H9 (cell line): ENCODE measurements around the gene LTF. TPM values are rescaled to one million over a fixed set of nuclear protein-coding genes. Genes with fewer than 3 reads are reported as not detected.

Experiments
- DNase-seq: peaks from one replicate; pipeline ENCODE4 v3.0.0-alpha.2; 2017
- H2AFZ ChIP-seq: one replicate; pipeline ENCODE4 v1.6.1; 2013; ENCODE audit warnings: mild to moderate bottlenecking, low read length, control low read depth, moderate library complexity
- H2AK5ac ChIP-seq: 2 replicates; pipeline ENCODE4 v1.6.1; 2013; ENCODE audit warnings: low read length, control low read depth, mixed read lengths; ENCODE audit not compliant: insufficient read length
- H2BK120ac ChIP-seq: one replicate; pipeline ENCODE4 v1.6.1; 2013; ENCODE audit warnings: low read depth, mild to moderate bottlenecking, low read length, control low read depth, inconsistent platforms; ENCODE audit not compliant: poor library complexity, severe bottlenecking
- H2BK12ac ChIP-seq: 2 replicates; pipeline ENCODE4 v1.6.1; 2013; ENCODE audit warnings: low read length, control low read depth, mixed read lengths, low read depth; ENCODE audit not compliant: insufficient read length
- H2BK15ac ChIP-seq: 2 replicates; pipeline ENCODE4 v1.6.1; 2013; ENCODE audit warnings: low read depth, low read length, control low read depth
- H2BK20ac ChIP-seq: one replicate; pipeline ENCODE4 v1.6.1; 2013; ENCODE audit warnings: low read depth, mild to moderate bottlenecking, low read length, control low read depth, inconsistent platforms; ENCODE audit not compliant: poor library complexity, severe bottlenecking
- H2BK5ac ChIP-seq: 2 replicates; pipeline ENCODE4 v1.6.1; 2013; ENCODE audit warnings: low read length, control low read depth, mixed read lengths; ENCODE audit not compliant: insufficient read length
- H3K14ac ChIP-seq: 2 replicates; pipeline ENCODE4 v1.6.1; 2013; ENCODE audit warnings: low read length, control low read depth; ENCODE audit not compliant: insufficient read depth
- H3K18ac ChIP-seq: 2 replicates; pipeline ENCODE4 v1.6.1; 2013; ENCODE audit warnings: low read depth, mild to moderate bottlenecking, mixed read lengths, low read length, control low read depth; ENCODE audit not compliant: insufficient read length
- H3K23ac ChIP-seq: 2 replicates; pipeline ENCODE4 v1.6.1; 2013; ENCODE audit warnings: low read length, control low read depth, mixed read lengths, low read depth; ENCODE audit not compliant: insufficient read length
- H3K23me2 ChIP-seq: 2 replicates; pipeline ENCODE4 v1.6.1; 2013; ENCODE audit warnings: low read depth, mild to moderate bottlenecking, mixed read lengths, low read length, control low read depth; ENCODE audit not compliant: insufficient read length, poor library complexity, severe bottlenecking
- H3K27ac ChIP-seq: 2 replicates; pipeline ENCODE4 v1.5.1; 2013; ENCODE audit warnings: low read length, control low read depth, mixed read lengths, low read depth; ENCODE audit not compliant: insufficient read length
- H3K27me3 ChIP-seq: 2 replicates; pipeline ENCODE4 v1.6.1; 2013; ENCODE audit warnings: low read length, control low read depth, inconsistent platforms; ENCODE audit not compliant: insufficient read depth
- H3K4ac ChIP-seq: 2 replicates; pipeline ENCODE4 v1.6.1; 2013; ENCODE audit warnings: low read depth, mild to moderate bottlenecking, control low read depth, inconsistent platforms, low read length, moderate library complexity
- H3K4me1 ChIP-seq: 2 replicates; pipeline ENCODE4 v1.6.1; 2013; ENCODE audit warnings: low read length, control low read depth, inconsistent platforms; ENCODE audit not compliant: insufficient read depth
- H3K4me2 ChIP-seq: 2 replicates; pipeline ENCODE4 v1.6.1; 2013; ENCODE audit warnings: low read length, control low read depth, mixed read lengths; ENCODE audit not compliant: insufficient read length, insufficient read depth
- H3K56ac ChIP-seq: 2 replicates; pipeline ENCODE4 v1.6.1; 2013; ENCODE audit warnings: low read depth, mild to moderate bottlenecking, mixed read lengths, low read length, control low read depth; ENCODE audit not compliant: insufficient read length
- H3K79me1 ChIP-seq: 2 replicates; pipeline ENCODE4 v1.6.1; 2013; ENCODE audit warnings: low read depth, mild to moderate bottlenecking, moderate library complexity, low read length, control low read depth, inconsistent platforms; ENCODE audit not compliant: insufficient read depth, poor library complexity, severe bottlenecking
- H3K79me2 ChIP-seq: 2 replicates; pipeline ENCODE4 v1.6.1; 2013; ENCODE audit warnings: low read length, control low read depth, inconsistent platforms; ENCODE audit not compliant: insufficient read depth
- H3K9ac ChIP-seq: 2 replicates; pipeline ENCODE4 v1.6.1; 2013; ENCODE audit warnings: low read length, control low read depth, mixed read lengths; ENCODE audit not compliant: insufficient read length; ENCODE audit errors: extremely low read depth
- H3K9me3 ChIP-seq: one replicate; pipeline ENCODE4 v1.6.1; 2013; ENCODE audit warnings: low read depth, low read length, inconsistent platforms; ENCODE audit not compliant: control insufficient read depth
- H3T11ph ChIP-seq: one replicate; pipeline ENCODE4 v1.6.1; 2013; ENCODE audit warnings: mild to moderate bottlenecking, low read length, control low read depth, inconsistent platforms
- H4K20me1 ChIP-seq: one replicate; pipeline ENCODE4 v1.6.1; 2013; ENCODE audit not compliant: control insufficient read depth, insufficient read length, insufficient read depth
- H4K5ac ChIP-seq: 2 replicates; pipeline ENCODE4 v1.6.1; 2013; ENCODE audit warnings: low read depth, mild to moderate bottlenecking, mixed read lengths, low read length, control low read depth; ENCODE audit not compliant: insufficient read length
- H4K8ac ChIP-seq: replicated peaks from 2 replicates; pipeline ENCODE4 v1.6.1; 2013; ENCODE audit warnings: low read length, control low read depth, mixed read lengths, low read depth; ENCODE audit not compliant: insufficient read length
- H4K91ac ChIP-seq: 2 replicates; pipeline ENCODE4 v1.6.1; 2013; ENCODE audit warnings: low read depth, mild to moderate bottlenecking, moderate library complexity, mixed read lengths, low read length, control low read depth; ENCODE audit not compliant: insufficient read length
- H3K27ac Mint-ChIP-seq, 3 experiments: 2 replicates in 2 of 3; 3 replicates in 1 of 3; pipeline ENCODE4 v1.8.0; 2020 to 2021; ENCODE audit warnings: mixed read lengths in 3 of 3, mild to moderate bottlenecking in 1 of 3, moderate library complexity in 1 of 3
- H3K27me3 Mint-ChIP-seq: 2 replicates; pipeline ENCODE4 v1.8.0; 2021; ENCODE audit warnings: low read depth, mild to moderate bottlenecking, moderate library complexity, mixed read lengths
- H3K36me3 Mint-ChIP-seq, 3 experiments: 2 replicates in 2 of 3; 3 replicates in 1 of 3; pipeline ENCODE4 v1.8.0; 2020 to 2021; ENCODE audit warnings: low read depth in 3 of 3, mixed read lengths in 3 of 3; ENCODE audit not compliant: insufficient read depth in 1 of 3
- H3K4me1 Mint-ChIP-seq, 2 experiments: 2 replicates each; pipeline ENCODE4 v1.8.0; 2020; ENCODE audit warnings: mixed read lengths in 2 of 2
- H3K4me3 Mint-ChIP-seq, 2 experiments: 2 replicates in 1 of 2; 3 replicates in 1 of 2; pipeline ENCODE4 v1.8.0; 2020 to 2021; ENCODE audit warnings: mild to moderate bottlenecking in 2 of 2, mixed read lengths in 2 of 2, moderate library complexity in 1 of 2
- H3K9me3 Mint-ChIP-seq, 2 experiments: 2 replicates in 1 of 2; 3 replicates in 1 of 2; pipeline ENCODE4 v1.8.0; 2020; ENCODE audit warnings: mild to moderate bottlenecking in 2 of 2, mixed read lengths in 2 of 2, moderate library complexity in 1 of 2
- WGBS: extraction: QIAGEN DNeasy Blood & Tissue Kit; methylation state at CpG from one replicate; pipeline ENCODE4 v1.1.7; 2013; ENCODE audit warnings: missing lambda C conversion rate, low lambda C conversion rate, mixed read lengths; ENCODE audit not compliant: insufficient read length; ENCODE audit errors: extremely low coverage; 5-methylcytosine and 5-hydroxymethylcytosine counted together
- total RNA-seq: library from RNA; stranded (reverse); gene quantifications from 2 replicates; pipeline ENCODE4 v1.2.1, GENCODE V29; 2021
- TF ChIP-seq, protein P1 (sequence below): fragments of 200-600 bp; sonication (generic); conservative IDR thresholded peaks from 3 replicates; pipeline ENCODE4 v1.8.0; 2021; ENCODE audit warnings: antibody characterized with exemption, mild to moderate bottlenecking

The LTF gene
- total RNA-seq, 1 experiment from 2014 or later, result not detected

DNA sequence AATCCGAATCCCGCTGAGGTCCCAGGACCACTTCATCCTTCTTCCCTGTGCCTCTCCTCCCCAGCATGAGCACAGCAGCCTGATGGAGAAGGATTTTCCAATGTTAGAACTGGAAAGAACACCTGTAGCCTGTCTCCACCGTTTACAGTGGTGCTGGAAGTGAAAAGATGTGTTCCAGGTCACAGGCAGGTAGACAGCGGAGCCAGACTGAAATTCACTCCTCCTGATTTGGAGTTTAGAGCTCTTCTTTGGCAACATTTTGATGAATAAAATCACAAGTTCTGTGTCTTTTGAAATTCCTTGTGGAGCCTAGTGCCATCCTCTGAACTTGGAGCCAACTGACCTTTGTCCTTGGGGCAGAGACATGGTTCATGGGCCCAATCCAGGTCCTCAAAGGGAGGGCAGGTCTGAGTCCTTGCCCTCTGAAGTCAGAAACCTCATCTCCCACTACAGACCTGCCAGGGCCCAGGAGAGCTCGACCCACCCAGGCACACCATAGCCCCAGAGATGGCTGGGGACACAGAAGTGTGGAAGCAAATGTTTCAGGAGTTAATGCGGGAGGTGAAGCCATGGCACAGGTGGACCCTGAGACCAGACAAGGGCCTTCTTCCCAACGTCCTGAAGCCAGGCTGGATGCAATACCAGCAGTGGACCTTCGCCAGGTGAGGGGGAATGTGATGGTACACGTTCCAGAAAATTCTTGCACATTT is 33.0 kb upstream of the LTF start, which contains the start of gene RTP3:
Gene RTP3 (plus strand): TSS at position 421 of the 710 bp plus-strand sequence. CDS start 87 bp downstream, at position 508.
- Histone ChIP-seq H3K56ac (no peak within 1 kb of the TSS), H3K27me3 (no peaks in the 10 kb centered on the region), H2AK5ac (no peak within 1 kb of the TSS), H2AFZ (no peak within 1 kb of the TSS), H2BK15ac (no peak within 1 kb of the TSS), H3K79me2 (no peaks in the 10 kb centered on the region), H4K91ac (no peak within 1 kb of the TSS), H2BK120ac (no peak within 1 kb of the TSS), H2BK20ac (no peak within 1 kb of the TSS), H4K8ac (no peak within 1 kb of the TSS), H3K79me1 (no peaks in the 10 kb centered on the region), H3K4me2 (no peak within 1 kb of the TSS), H3K27ac (no peak within 1 kb of the TSS), H3K14ac (peak within 1 kb of the TSS; percentile 60; the same call in 1 of the 2 replicates), H2BK12ac (no peak within 1 kb of the TSS), H3K23me2 (no peaks in the 10 kb centered on the region), H3K23ac (no peak within 1 kb of the TSS), H3K18ac (peak within 1 kb of the TSS; percentile 41), H4K20me1 (no peaks in the 10 kb centered on the region), H4K5ac (no peak within 1 kb of the TSS), H3T11ph (no peak within 1 kb of the TSS), H3K4ac (no peak within 1 kb of the TSS), H3K9ac (no peak within 1 kb of the TSS), H2BK5ac (no peak within 1 kb of the TSS), H3K9me3 (no peaks in the 10 kb centered on the region), H3K4me1 (no peaks in the 10 kb centered on the region; the same call in 1 of the 2 replicates)
- WGBS, result no CpG with 5 or more reads among the region's 9 CpGs
- Mint-ChIP-seq H3K4me1 (peaks cover 16 to 25% of the 10 kb centered on the region in 2 experiments), H3K27ac (peak within 1 kb of the TSS in 1 of 3 experiments; percentile 39; a peak in 1 of 7 replicates), H3K9me3 (peaks cover 14 to 15% of the 10 kb centered on the region in 2 experiments), H3K27me3 (peaks cover 7% of the 10 kb centered on the region; the same call in 1 of the 2 replicates), H3K4me3 (no peak within 1 kb of the TSS; a peak in 1 of 5 replicates), H3K36me3 (peaks cover 7 to 16% (median 10%) of the 10 kb centered on the region in 3 experiments)
- DNase-seq, result no peak
- TF ChIP-seq, protein P1, sequence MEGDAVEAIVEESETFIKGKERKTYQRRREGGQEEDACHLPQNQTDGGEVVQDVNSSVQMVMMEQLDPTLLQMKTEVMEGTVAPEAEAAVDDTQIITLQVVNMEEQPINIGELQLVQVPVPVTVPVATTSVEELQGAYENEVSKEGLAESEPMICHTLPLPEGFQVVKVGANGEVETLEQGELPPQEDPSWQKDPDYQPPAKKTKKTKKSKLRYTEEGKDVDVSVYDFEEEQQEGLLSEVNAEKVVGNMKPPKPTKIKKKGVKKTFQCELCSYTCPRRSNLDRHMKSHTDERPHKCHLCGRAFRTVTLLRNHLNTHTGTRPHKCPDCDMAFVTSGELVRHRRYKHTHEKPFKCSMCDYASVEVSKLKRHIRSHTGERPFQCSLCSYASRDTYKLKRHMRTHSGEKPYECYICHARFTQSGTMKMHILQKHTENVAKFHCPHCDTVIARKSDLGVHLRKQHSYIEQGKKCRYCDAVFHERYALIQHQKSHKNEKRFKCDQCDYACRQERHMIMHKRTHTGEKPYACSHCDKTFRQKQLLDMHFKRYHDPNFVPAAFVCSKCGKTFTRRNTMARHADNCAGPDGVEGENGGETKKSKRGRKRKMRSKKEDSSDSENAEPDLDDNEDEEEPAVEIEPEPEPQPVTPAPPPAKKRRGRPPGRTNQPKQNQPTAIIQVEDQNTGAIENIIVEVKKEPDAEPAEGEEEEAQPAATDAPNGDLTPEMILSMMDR, result no peak
